Measurements from ENCODE around the gene FBXO9. TPM values are rescaled to one million over a fixed set of nuclear protein-coding genes. Genes with fewer than 3 reads are reported as not detected.
"Not testable (repeated sequence)": the region's sequence is repeated elsewhere in the genome, so short reads cannot be mapped to it uniquely, and the experiment has no call there.

The FBXO9 gene
- polyA plus RNA-seq, 4 donors: 30.6 to 121 (median 39.0) TPM

GRCh38 chr6:53064255-53064654, 949 bp upstream of the FBXO9 start:
- H3K27me3 ChIP-seq (ENCODE audit: control insufficient read depth in 3 of 3, insufficient read depth in 3 of 3, low read length in 3 of 3); H3K27ac ChIP-seq (ENCODE audit: low read depth in 1 of 3, low read length in 2 of 3); H3K9me3 ChIP-seq (ENCODE audit: control insufficient read depth in 2 of 2, insufficient read depth in 1 of 2, low read depth in 1 of 2, low read length in 1 of 2); FAIRE-seq; H3K4me3 ChIP-seq (ENCODE audit: low read depth in 1 of 3, low read length in 3 of 3); H3K36me3 ChIP-seq (ENCODE audit: control insufficient read depth in 3 of 3, insufficient read depth in 2 of 3, low read depth in 1 of 3, low read length in 3 of 3); DNase-seq: not testable (repeated sequence)
- peaks cover 4 to 24% (median 16%) of the 10 kb centered on the region in 3 donors for H3K4me1 ChIP-seq (ENCODE audit: control insufficient read depth in 3 of 3, insufficient read depth in 2 of 3, low read depth in 1 of 3, low read length in 2 of 3)
- WGBS, 3 donors: 61 to 69% (median 62%) methylated on average over 16 of the region's 16 CpGs

- FAIRE-seq: peak; percentile 10
- peak overlapping the region; percentile 76 to 100 (median 92) for H3K4me3 ChIP-seq (ENCODE audit: low read depth in 1 of 3, low read length in 3 of 3)
- H3K36me3 ChIP-seq (ENCODE audit: control insufficient read depth in 3 of 3, insufficient read depth in 2 of 3, low read depth in 1 of 3, low read length in 3 of 3): peaks cover 0 to 5% (median 0%) of the 10 kb centered on the region in 3 donors
- peak overlapping the region; percentile 80 to 98 (median 89) for H3K27ac ChIP-seq (ENCODE audit: low read depth in 1 of 3, low read length in 2 of 3)
- peaks cover 2 to 24% (median 10%) of the 10 kb centered on the region in 3 donors for H3K4me1 ChIP-seq (ENCODE audit: control insufficient read depth in 3 of 3, insufficient read depth in 2 of 3, low read depth in 1 of 3, low read length in 2 of 3)
- WGBS, 3 donors: 0 to 1% (median 0%) methylated on average over 26 of the region's 26 CpGs
- DNase-seq: peak; percentile 99
- H3K27me3 ChIP-seq (ENCODE audit: control insufficient read depth in 3 of 3, insufficient read depth in 3 of 3, low read length in 3 of 3): no peaks in the 10 kb centered on the region
- no peaks in the 10 kb centered on the region for H3K9me3 ChIP-seq (ENCODE audit: control insufficient read depth in 2 of 2, insufficient read depth in 1 of 2, low read depth in 1 of 2, low read length in 1 of 2)
These were observed 408 bp upstream of the FBXO9 start for GRCh38 chr6:53064726-53065265.

- peaks cover 0 to 8% (median 0%) of the 10 kb centered on the region in 3 donors for H3K36me3 ChIP-seq (ENCODE audit: control insufficient read depth in 3 of 3, insufficient read depth in 2 of 3, low read depth in 1 of 3, low read length in 3 of 3)
- no peaks in the 10 kb centered on the region for H3K27me3 ChIP-seq (ENCODE audit: control insufficient read depth in 3 of 3, insufficient read depth in 3 of 3, low read length in 3 of 3)
- FAIRE-seq: no peak
- peak overlapping the region; percentile 80 to 98 (median 89) for H3K27ac ChIP-seq (ENCODE audit: low read depth in 1 of 3, low read length in 2 of 3)
- DNase-seq: peak; percentile 40 to 66
- 1 to 3% (median 2%) methylated on average over 19 of the region's 19 CpGs for WGBS, 3 donors
- H3K4me1 ChIP-seq (ENCODE audit: control insufficient read depth in 3 of 3, insufficient read depth in 2 of 3, low read depth in 1 of 3, low read length in 2 of 3): peaks cover 2 to 24% (median 10%) of the 10 kb centered on the region in 3 donors
- H3K4me3 ChIP-seq (ENCODE audit: low read depth in 1 of 3, low read length in 3 of 3): peak overlapping the region; percentile 76 to 100 (median 92)
- H3K9me3 ChIP-seq (ENCODE audit: control insufficient read depth in 2 of 2, insufficient read depth in 1 of 2, low read depth in 1 of 2, low read length in 1 of 2): no peaks in the 10 kb centered on the region
These were observed 843 bp downstream of the FBXO9 start for GRCh38 chr6:53066077-53066417.

DNA sequence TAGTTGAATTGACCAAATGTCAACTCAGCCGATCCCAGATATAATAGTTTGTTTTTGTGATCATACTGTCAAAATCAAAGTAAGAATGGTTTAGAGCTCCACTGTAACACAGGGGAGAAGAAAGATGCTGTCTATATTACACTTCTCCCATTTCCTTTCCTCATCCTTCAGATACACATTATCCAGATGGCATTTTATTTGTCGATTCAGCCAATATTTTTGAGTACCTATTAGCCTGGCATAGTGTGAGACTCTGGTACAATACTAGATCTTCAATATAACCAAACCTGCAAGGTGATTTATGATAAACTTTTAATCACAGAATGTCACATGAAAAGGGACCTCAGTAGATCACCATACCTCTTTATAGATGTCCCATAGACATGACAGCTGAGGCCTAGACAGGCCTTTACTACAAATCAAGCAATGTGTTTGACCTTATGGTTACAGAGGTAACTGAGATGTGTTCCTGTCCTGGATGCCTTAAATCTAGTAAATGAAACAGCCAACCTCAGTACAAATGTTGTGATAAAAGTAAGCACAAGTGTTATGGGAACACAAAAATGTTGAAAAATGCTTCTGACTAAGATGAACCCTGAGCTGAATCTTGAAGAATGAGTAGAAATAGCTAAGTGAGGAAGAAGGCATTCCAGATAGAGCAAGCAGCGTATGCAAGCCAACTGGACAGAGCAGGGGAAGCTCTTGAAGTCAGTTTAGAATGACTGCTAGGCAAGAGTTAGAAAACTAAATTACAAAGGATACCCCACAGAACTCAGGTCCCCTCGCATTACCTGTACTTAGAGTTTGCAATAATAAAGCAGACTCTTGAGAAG, 1.9 kb downstream of the FBXO9 start:
- Histone ChIP-seq H3K9me3 (ENCODE audit: control insufficient read depth in 2 of 2, insufficient read depth in 1 of 2, low read depth in 1 of 2, low read length in 1 of 2) (no peaks in the 10 kb centered on the region), H3K4me3 (ENCODE audit: low read depth in 1 of 3, low read length in 3 of 3) (peak overlapping the region in 1 of 3 donors; percentile 92), H3K4me1 (ENCODE audit: control insufficient read depth in 3 of 3, insufficient read depth in 2 of 3, low read depth in 1 of 3, low read length in 2 of 3) (peaks cover 2 to 24% (median 10%) of the 10 kb centered on the region in 3 donors), H3K27ac (ENCODE audit: low read depth in 1 of 3, low read length in 2 of 3) (peak overlapping the region in 1 of 3 donors; percentile 98), H3K27me3 (ENCODE audit: control insufficient read depth in 3 of 3, insufficient read depth in 3 of 3, low read length in 3 of 3) (no peaks in the 10 kb centered on the region), H3K36me3 (ENCODE audit: control insufficient read depth in 3 of 3, insufficient read depth in 2 of 3, low read depth in 1 of 3, low read length in 3 of 3) (peaks cover 0 to 9% (median 0%) of the 10 kb centered on the region in 3 donors)
- WGBS, 3 donors: 71 to 80% (median 77%) methylated on average over 4 of the region's 4 CpGs
- FAIRE-seq (no peak), DNase-seq (peak in 1 of 2 donors; percentile 38)

DNA sequence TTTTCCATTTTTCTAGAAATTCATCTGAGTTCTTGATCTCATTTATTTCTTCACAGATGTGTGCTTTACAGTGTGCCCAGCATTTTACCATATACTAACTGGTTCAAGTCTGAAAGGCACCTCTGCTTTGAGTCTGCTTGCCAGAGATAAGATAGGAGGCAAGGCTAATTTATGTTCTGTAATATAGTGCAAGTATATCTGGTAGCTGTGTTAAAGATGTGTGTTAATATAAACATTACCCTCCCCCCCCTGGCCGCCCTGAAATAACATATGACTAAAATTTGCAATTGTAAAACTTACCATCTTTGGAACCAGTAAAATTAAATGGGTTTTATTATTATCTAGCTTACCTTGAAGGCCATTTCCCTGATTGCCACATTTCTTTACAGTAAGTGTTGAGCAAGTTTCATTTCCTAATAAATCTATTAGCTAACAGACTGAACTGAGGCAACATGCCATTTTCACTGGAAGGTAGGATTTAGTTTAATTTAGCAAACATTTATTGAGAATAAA, 2.7 kb downstream of the FBXO9 start:
- WGBS, 3 donors: 10 to 64% (median 47%) methylated on average over 1 of the region's 1 CpG
- H3K36me3 ChIP-seq (ENCODE audit: control insufficient read depth in 3 of 3, insufficient read depth in 2 of 3, low read depth in 1 of 3, low read length in 3 of 3): peaks cover 0 to 16% (median 4%) of the 10 kb centered on the region in 3 donors
- DNase-seq: peak; percentile 34 to 77
- no peaks in the 10 kb centered on the region for H3K9me3 ChIP-seq (ENCODE audit: control insufficient read depth in 2 of 2, insufficient read depth in 1 of 2, low read depth in 1 of 2, low read length in 1 of 2)
- H3K27ac ChIP-seq (ENCODE audit: low read depth in 1 of 3, low read length in 2 of 3): peak overlapping the region in 1 of 3 donors; percentile 98
- no peaks in the 10 kb centered on the region for H3K27me3 ChIP-seq (ENCODE audit: control insufficient read depth in 3 of 3, insufficient read depth in 3 of 3, low read length in 3 of 3)
- peaks cover 2 to 18% (median 10%) of the 10 kb centered on the region in 3 donors for H3K4me1 ChIP-seq (ENCODE audit: control insufficient read depth in 3 of 3, insufficient read depth in 2 of 3, low read depth in 1 of 3, low read length in 2 of 3)
- H3K4me3 ChIP-seq (ENCODE audit: low read depth in 1 of 3, low read length in 3 of 3): no peak overlapping the region
- FAIRE-seq: no peak

- H3K4me1 ChIP-seq (ENCODE audit: control insufficient read depth in 3 of 3, insufficient read depth in 2 of 3, low read depth in 1 of 3, low read length in 2 of 3): peaks cover 2 to 14% (median 10%) of the 10 kb centered on the region in 3 donors
- peak overlapping the region in 1 of 3 donors; percentile 44 for H3K27ac ChIP-seq (ENCODE audit: low read depth in 1 of 3, low read length in 2 of 3)
- no peaks in the 10 kb centered on the region for H3K27me3 ChIP-seq (ENCODE audit: control insufficient read depth in 3 of 3, insufficient read depth in 3 of 3, low read length in 3 of 3)
- no peak for FAIRE-seq
- peaks cover 0 to 18% (median 6%) of the 10 kb centered on the region in 3 donors for H3K36me3 ChIP-seq (ENCODE audit: control insufficient read depth in 3 of 3, insufficient read depth in 2 of 3, low read depth in 1 of 3, low read length in 3 of 3)
- H3K9me3 ChIP-seq (ENCODE audit: control insufficient read depth in 2 of 2, insufficient read depth in 1 of 2, low read depth in 1 of 2, low read length in 1 of 2): no peaks in the 10 kb centered on the region
- no peak for DNase-seq
- H3K4me3 ChIP-seq (ENCODE audit: low read depth in 1 of 3, low read length in 3 of 3): no peak overlapping the region
- 52 to 70% (median 64%) methylated on average over 1 of the region's 1 CpG for WGBS, 3 donors
These were observed 4.2 kb downstream of the FBXO9 start for GRCh38 chr6:53069427-53069826.

- FAIRE-seq: no peak
- Histone ChIP-seq H3K36me3 (ENCODE audit: control insufficient read depth in 3 of 3, insufficient read depth in 2 of 3, low read depth in 1 of 3, low read length in 3 of 3) (peaks cover 0 to 26% (median 7%) of the 10 kb centered on the region in 3 donors), H3K27ac (ENCODE audit: low read depth in 1 of 3, low read length in 2 of 3) (no peak overlapping the region)
These were observed 5.6 kb downstream of the FBXO9 start for GRCh38 chr6:53070806-53071205.

GRCh38 chr6:53074347-53074746, 9.1 kb downstream of the FBXO9 start:
- H3K4me1 ChIP-seq (ENCODE audit: control insufficient read depth in 3 of 3, insufficient read depth in 2 of 3, low read depth in 1 of 3, low read length in 2 of 3): no peaks in the 10 kb centered on the region
- peaks cover 0 to 29% (median 13%) of the 10 kb centered on the region in 3 donors for H3K36me3 ChIP-seq (ENCODE audit: control insufficient read depth in 3 of 3, insufficient read depth in 2 of 3, low read depth in 1 of 3, low read length in 3 of 3)
- H3K9me3 ChIP-seq (ENCODE audit: control insufficient read depth in 2 of 2, insufficient read depth in 1 of 2, low read depth in 1 of 2, low read length in 1 of 2): no peaks in the 10 kb centered on the region
- no peaks in the 10 kb centered on the region for H3K27me3 ChIP-seq (ENCODE audit: control insufficient read depth in 3 of 3, insufficient read depth in 3 of 3, low read length in 3 of 3)
- no peak for DNase-seq
- no peak overlapping the region for H3K27ac ChIP-seq (ENCODE audit: low read depth in 1 of 3, low read length in 2 of 3)
- 79 to 83% (median 82%) methylated on average over 3 of the region's 3 CpGs for WGBS, 3 donors
- no peak overlapping the region for H3K4me3 ChIP-seq (ENCODE audit: low read depth in 1 of 3, low read length in 3 of 3)
- FAIRE-seq: no peak

More at GRCh38 chr6:53070806-53071205, 5.6 kb downstream of the FBXO9 start:
- Histone ChIP-seq H3K4me1 (ENCODE audit: control insufficient read depth in 3 of 3, insufficient read depth in 2 of 3, low read depth in 1 of 3, low read length in 2 of 3) (peaks cover 2 to 12% (median 10%) of the 10 kb centered on the region in 3 donors), H3K4me3 (ENCODE audit: low read depth in 1 of 3, low read length in 3 of 3) (no peak overlapping the region), H3K27me3 (ENCODE audit: control insufficient read depth in 3 of 3, insufficient read depth in 3 of 3, low read length in 3 of 3) (no peaks in the 10 kb centered on the region), H3K9me3 (ENCODE audit: control insufficient read depth in 2 of 2, insufficient read depth in 1 of 2, low read depth in 1 of 2, low read length in 1 of 2) (no peaks in the 10 kb centered on the region)
- DNase-seq: no peak
- 37 to 87% (median 62%) methylated on average over 1 of the region's 1 CpG for WGBS, 3 donors

All from small intestine (tissue), 7 donors.